GDM1 (cell line): ENCODE results near the gene EPN2.

ENCODE experiments used
- DNase-seq: peaks from one replicate; lab custom pipeline; 2025; lab: John Stamatoyannopoulos, UW

EPN2 gene

GRCh38 chr17:19311421-19312215 is 74.5 kb downstream of the EPN2 start:
- no peak for DNase-seq

- no peak for DNase-seq
These were observed 75.2 kb downstream of the EPN2 start for GRCh38 chr17:19312406-19312805.

- DNase-seq = no peak
These were observed 76.0 kb downstream of the EPN2 start for GRCh38 chr17:19313066-19313745.

- DNase-seq = no peak
These were observed 76.8 kb downstream of the EPN2 start for GRCh38 chr17:19313746-19314651.

- DNase-seq = no peak
These were observed 77.9 kb downstream of the EPN2 start for GRCh38 chr17:19315104-19315503.

GRCh38 chr17:19316761-19317358 is 79.7 kb downstream of the EPN2 start:
- no peak for DNase-seq

- no peak for DNase-seq
These were observed 80.4 kb downstream of the EPN2 start for GRCh38 chr17:19317359-19318095.

- no peak for DNase-seq
These were observed 81.4 kb downstream of the EPN2 start for GRCh38 chr17:19318611-19319010.

- DNase-seq = no peak
These were observed 82.8 kb downstream of the EPN2 start for GRCh38 chr17:19319771-19320505.

GRCh38 chr17:19320876-19321275 is 83.7 kb downstream of the EPN2 start:
- DNase-seq = no peak

- DNase-seq = no peak
These were observed 84.4 kb downstream of the EPN2 start for GRCh38 chr17:19321481-19322128.

GRCh38 chr17:19322129-19322505 is 85.0 kb downstream of the EPN2 start:
- DNase-seq = no peak

GRCh38 chr17:19322861-19323260 is 85.7 kb downstream of the EPN2 start:
- no peak for DNase-seq

GRCh38 chr17:19325542-19325941 is 88.4 kb downstream of the EPN2 start:
- DNase-seq = no peak

- DNase-seq = no peak
These were observed 90.0 kb downstream of the EPN2 start for GRCh38 chr17:19327031-19327783.

- DNase-seq = no peak
These were observed 91.4 kb downstream of the EPN2 start for GRCh38 chr17:19328441-19329061.

GRCh38 chr17:19329136-19329535 is 92.0 kb downstream of the EPN2 start:
- DNase-seq = no peak

GRCh38 chr17:19329839-19330238 is 92.7 kb downstream of the EPN2 start:
- no peak for DNase-seq

- no peak for DNase-seq
These were observed 93.1 kb downstream of the EPN2 start for GRCh38 chr17:19330271-19330670.
